ENCODE results near the gene CMTM2.
A peak's percentile ranks its signal among the peaks of the same experiment; 100 is the strongest.

Gene CMTM2

DNA sequence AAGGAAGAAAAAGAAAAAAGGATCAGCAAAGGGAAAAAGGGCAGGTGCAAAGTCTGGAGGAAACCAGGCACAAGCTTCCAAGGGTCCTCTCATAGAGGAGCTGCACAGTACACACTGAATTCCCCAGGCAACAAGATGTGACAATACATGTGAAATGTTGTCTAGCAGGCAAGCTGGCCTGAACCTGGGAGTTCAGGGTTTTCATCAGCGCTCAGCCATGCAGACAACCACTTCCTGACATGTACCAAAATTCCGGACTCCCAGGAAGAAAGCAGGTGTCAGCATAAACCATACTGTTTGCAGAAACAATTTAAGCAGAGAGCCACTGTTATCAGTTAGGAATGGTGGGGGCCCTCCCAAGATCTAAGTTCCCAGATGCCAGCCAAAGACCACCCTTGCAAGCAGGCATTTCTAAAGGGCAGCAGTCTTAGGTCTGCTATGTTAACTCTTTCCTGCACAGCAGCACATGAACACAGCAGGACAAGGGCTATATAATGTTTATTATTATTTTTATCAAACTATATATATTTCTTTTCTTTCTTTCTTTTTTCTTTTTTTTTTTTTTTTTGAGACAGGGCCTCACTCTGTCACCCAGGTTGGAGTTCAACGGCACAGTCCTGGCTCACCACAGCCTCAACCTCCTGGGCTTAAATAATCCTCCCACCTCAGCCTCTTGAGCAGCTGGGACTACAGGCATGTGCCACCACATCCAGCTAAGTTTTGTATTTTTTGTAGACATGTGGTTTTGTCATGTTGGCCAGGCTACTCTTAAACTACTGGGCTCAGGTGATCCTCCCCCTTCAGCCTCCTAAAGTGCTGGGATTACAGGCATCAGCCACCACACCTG lies 39.4 kb upstream of the CMTM2 start:
- in situ Hi-C loops (cut with HindIII; ENCODE audit: low sequenced_read_pairs) = no loop called here
- no peak for TF ChIP-seq CTCF (IDR thresholded peaks at IDR 0.05; ENCODE audit: low read depth, low read length, missing control alignments)
- peak; percentile 32 for DNase-seq (ENCODE audit: low read depth)
- H3K4me3 ChIP-seq (ENCODE audit: low read depth, low read length) = no peak overlapping the region

DNA sequence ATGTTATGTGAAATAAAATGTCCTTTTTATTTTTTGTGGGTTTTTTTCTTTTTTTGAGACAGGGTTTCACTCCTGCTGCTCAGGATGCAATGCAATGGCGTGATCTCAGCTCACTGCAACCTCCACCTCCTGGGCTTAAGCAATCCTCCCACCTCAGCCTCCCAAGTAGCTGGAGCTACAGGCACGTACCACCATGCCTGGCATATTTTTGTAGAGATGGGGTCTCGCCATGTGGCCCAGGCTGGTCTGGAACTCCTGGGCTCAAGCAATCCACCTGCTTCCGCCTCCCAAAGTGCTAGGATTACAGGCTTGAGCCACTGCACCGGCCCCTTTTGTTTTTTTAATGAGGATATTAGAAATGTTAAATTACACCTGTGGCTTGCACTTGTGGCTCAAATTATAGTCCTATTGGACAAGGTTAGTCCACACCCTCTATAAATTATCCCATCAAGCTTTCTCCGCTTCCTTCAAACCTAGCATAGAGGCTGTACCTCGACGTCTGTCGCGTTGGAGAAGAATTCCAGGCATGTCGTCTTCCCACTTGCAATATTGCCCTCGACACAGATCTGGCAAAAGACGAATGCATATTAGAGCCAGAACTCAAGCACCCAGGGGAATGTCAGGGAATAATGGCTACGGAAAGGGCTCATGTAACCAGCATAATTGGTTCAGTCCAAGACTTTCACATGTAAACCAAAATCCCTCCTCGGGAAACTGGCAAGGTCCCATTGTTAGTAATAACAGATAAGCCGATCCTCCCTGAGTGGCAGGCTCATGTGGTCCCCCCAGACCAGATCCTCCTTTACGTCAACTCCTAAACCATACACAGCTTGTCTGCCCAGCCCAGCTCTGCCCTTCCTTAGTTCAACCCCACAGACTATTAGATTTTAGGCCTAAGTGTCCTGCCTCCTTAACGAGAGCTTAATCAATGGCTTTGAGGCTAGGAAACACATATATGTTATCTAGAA lies 37.6 kb upstream of the CMTM2 start:
- no peak for TF ChIP-seq CTCF (IDR thresholded peaks at IDR 0.05; ENCODE audit: low read depth, low read length, missing control alignments)
- H3K4me3 ChIP-seq (ENCODE audit: low read depth, low read length) = no peak overlapping the region
- in situ Hi-C loops (cut with HindIII; ENCODE audit: low sequenced_read_pairs) = no loop called here
- DNase-seq (ENCODE audit: low read depth) = no peak

DNA sequence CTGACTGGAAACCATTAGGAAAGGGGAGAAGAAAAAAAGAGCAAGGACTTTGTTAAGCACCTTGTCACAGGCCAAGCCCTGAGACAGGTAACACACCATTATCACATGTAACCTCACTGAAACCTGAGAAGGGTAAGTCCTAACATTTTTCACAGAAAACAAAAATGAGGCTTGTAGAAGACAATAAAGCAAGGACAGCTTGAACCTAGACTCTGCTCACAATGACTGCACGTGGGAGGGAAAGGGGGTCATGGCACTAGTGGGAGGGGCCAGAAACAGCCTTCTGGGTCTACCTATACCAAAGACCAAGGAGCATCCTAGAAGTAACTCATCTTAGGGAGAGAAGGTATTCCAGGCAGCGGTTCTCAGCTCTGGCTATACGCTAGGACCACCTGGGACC lies 36.9 kb upstream of the CMTM2 start:
- no peak overlapping the region for H3K4me3 ChIP-seq (ENCODE audit: low read depth, low read length)
- no peak for TF ChIP-seq CTCF (IDR thresholded peaks at IDR 0.05; ENCODE audit: low read depth, low read length, missing control alignments)
- no peak for DNase-seq (ENCODE audit: low read depth)
- in situ Hi-C loops (cut with HindIII; ENCODE audit: low sequenced_read_pairs) = no loop called here

DNA sequence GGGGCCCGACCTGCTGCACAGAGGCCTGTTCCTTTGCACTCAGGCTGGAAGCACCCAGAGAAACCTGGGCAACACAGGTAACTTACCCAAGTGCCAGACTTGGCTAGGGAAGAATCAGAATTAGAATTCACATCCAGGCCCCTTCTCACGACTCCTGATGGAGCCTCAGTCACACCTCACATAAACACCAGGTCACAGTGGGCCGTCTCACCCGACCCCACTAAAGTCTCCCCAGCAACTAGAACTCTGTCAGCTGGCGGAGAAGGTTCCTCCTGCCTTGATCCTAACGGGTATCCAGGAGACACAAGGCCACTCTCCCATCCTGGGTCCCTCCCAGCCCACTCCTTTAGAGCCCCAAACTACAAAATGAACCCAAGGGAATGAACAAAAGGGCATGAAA lies 35.7 kb upstream of the CMTM2 start:
- in situ Hi-C loops (cut with HindIII; ENCODE audit: low sequenced_read_pairs) = no loop called here
- H3K4me3 ChIP-seq (ENCODE audit: low read depth, low read length) = no peak overlapping the region
- no peak for TF ChIP-seq CTCF (IDR thresholded peaks at IDR 0.05; ENCODE audit: low read depth, low read length, missing control alignments)
- DNase-seq (ENCODE audit: low read depth) = no peak

DNA sequence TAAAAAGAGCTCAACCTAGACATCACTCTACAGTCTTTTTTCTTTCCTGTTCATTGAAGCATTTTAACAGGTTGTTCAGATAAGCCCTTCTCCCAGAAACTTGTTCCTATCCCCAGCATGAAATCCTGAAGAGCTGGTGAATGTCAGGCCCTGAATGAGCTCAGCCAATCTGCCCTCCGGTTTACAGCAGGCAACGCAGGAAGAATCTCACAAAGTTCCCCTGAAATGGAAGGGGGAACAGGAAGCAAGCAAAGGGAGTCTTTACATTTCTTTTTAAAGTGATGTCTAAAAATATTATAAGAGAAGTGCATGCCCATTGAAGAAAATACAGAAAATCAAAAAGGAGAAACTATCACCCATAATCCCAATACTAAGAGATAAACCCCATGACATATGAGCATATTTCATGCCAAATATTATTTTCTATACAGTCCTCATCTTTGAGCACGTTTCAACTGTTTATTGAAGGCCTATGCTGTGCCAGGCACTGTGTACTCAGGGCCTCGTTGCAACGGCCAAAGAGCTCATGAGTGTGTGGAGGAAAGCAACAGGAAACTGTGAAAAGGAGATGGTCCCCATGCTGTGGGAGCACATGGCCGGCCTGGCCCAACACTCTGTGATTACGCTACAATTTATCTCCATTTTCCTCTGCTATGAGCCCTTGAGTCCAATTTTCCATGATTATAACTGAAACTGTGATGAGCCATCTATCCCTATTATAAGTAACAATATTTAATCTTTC lies 35.1 kb upstream of the CMTM2 start:
- in situ Hi-C loops (cut with HindIII; ENCODE audit: low sequenced_read_pairs) = no loop called here
- H3K4me3 ChIP-seq (ENCODE audit: low read depth, low read length) = no peak overlapping the region
- TF ChIP-seq CTCF (IDR thresholded peaks at IDR 0.05; ENCODE audit: low read depth, low read length, missing control alignments) = no peak
- DNase-seq (ENCODE audit: low read depth) = no peak
